Fibroblast of lung (primary cell): ENCODE data around the gene BTBD7.

ENCODE experiments used
- CTCF ChIP-seq, 2 donors: IDR thresholded peaks in 1 of 2; conservative IDR thresholded peaks in 1 of 2; 1 replicate in 1 of 2; 2 replicates in 1 of 2; pipeline ENCODE4 v1.5.1; 2011 to 2012; ENCODE audit warnings: low read length in 2 of 2, control low read depth in 1 of 2, inconsistent platforms in 1 of 2, low read depth in 1 of 2, mild to moderate bottlenecking in 1 of 2
- EZH2 ChIP-seq: IDR thresholded peaks from 2 replicates; pipeline ENCODE4 v1.5.1; 2012; ENCODE audit warnings: low read length, control low read depth, mild to moderate bottlenecking; ENCODE audit errors: missing control alignments

DNA sequence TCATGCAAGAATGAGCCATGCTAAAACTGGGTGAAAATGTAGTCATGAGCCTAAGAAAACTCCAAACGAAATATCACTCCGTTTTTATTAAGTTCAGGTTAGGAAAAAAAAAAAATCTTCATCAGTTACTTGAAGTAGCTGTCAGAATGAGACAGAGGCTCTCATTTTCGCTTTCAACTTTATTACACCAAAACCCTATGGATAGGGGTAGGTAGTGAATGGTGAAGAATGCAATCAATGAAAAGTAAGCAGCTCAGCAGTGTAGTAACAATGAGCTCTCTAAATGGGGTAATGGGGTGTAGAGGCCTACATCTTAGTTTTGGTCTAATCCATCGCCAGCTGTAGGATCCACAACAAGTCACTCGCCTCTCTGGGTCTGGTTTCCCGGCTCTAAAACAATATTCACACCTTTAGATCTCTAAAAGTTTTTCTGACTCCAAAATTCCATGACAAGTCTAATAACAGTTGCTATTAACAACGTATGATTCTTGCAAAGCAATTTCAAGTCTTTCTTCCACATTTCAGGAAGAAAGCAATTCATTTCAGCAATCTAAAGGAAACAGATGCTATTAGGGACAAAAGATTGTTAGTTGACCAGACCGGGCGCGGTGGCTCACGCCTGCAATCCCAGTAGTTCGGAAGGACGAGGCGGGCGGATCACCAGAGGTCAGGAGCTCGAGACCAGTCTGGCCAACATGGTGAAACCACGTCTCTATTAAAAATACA is 1.7 kb downstream of the BTBD7 start:
- TF ChIP-seq CTCF (conservative IDR thresholded peaks at IDR 0.05 in 1 of 2, IDR thresholded peaks at IDR 0.05 in 1 of 2; ENCODE audit: low read depth in 1 of 2, low read length in 2 of 2) (no peak), EZH2 (no peak)
